VCaP (cell line): ENCODE results near the gene SOSTDC1.
"Not testable (repeated sequence)": the region's sequence is repeated elsewhere in the genome, so short reads cannot be mapped to it uniquely, and the experiment has no call there.

Experiments
- H3K27ac ChIP-seq: fragments of 450-650 bp; 2 replicates; pipeline ENCODE4 v1.5.1; 2017
- CTCF ChIP-seq: fragments of 450-650 bp; conservative IDR thresholded peaks from 2 replicates; pipeline ENCODE4 v1.5.1; 2017; ENCODE audit warnings: mild to moderate bottlenecking, moderate library complexity

The SOSTDC1 gene

GRCh38 chr7:16460789-16461493 is 4.6 kb downstream of the SOSTDC1 start:
- H3K27ac ChIP-seq: no peak overlapping the region

GRCh38 chr7:16456303-16456702 is 9.2 kb downstream of the SOSTDC1 start:
- not testable (repeated sequence) for H3K27ac ChIP-seq

More at GRCh38 chr7:16460789-16461493, 4.6 kb downstream of the SOSTDC1 start:
- no peak for TF ChIP-seq CTCF

- TF ChIP-seq CTCF: no peak
- H3K27ac ChIP-seq: no peak overlapping the region
Observed at GRCh38 chr7:16455591-16455990, 9.9 kb downstream of the SOSTDC1 start.

GRCh38 chr7:16450366-16450765 is 15.2 kb downstream of the SOSTDC1 start:
- TF ChIP-seq CTCF: no peak

GRCh38 chr7:16447876-16448275 is 17.7 kb downstream of the SOSTDC1 start:
- no peak overlapping the region for H3K27ac ChIP-seq
- no peak for TF ChIP-seq CTCF

More at GRCh38 chr7:16450366-16450765, 15.2 kb downstream of the SOSTDC1 start:
- H3K27ac ChIP-seq: no peak overlapping the region

GRCh38 chr7:16446508-16446907 is 19.0 kb downstream of the SOSTDC1 start:
- no peak overlapping the region for H3K27ac ChIP-seq
- TF ChIP-seq CTCF: no peak

GRCh38 chr7:16443871-16444270 is 21.7 kb downstream of the SOSTDC1 start:
- H3K27ac ChIP-seq: not testable (repeated sequence)

GRCh38 chr7:16438988-16439387 is 26.6 kb downstream of the SOSTDC1 start:
- TF ChIP-seq CTCF: no peak
- H3K27ac ChIP-seq: no peak overlapping the region
